NCI-H345 (cell line): Measurements from ENCODE around the gene TBC1D30.

Experiments used
- DNase-seq: peaks from one replicate; lab custom pipeline; 2025; lab: John Stamatoyannopoulos, UW

Gene TBC1D30

DNA sequence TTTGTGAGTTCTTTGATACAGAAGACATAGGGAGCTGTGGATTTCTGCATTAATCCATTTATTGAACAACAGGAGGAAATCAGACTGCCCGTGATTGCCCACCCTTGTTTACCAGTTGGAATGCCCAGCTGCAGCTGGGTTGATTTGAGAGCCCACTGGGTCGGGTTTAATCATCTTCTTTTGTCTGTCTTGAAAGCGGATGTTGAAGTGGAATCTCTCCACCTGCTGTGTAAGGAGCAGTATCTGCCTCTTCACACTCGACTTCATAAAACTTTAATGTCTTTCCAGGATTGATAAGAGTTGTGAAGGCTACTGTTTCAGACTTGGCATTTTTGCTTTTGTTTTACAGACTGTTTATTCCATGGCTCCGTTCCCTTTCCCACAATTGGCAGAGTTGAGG, 39.9 kb downstream of the TBC1D30 start:
- no peak for DNase-seq

DNA sequence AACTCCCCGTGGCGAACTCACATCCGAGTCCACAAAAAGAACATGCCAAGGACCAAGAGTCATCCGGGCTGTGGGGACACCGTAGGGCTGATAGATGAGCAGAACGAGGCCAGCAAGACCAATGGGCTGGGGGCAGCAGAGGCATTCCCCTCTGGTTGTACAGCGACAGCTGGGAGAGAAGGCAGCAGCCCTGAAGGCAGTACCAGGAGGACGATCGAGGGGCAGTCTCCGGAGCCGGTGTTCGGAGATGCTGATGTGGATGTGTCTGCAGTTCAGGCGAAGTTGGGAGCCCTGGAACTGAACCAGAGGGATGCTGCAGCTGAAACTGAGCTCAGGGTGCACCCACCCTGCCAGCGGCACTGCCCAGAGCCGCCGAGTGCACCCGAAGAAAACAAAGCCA, 50.7 kb downstream of the TBC1D30 start:
- DNase-seq: no peak

- no peak for DNase-seq
Measured at GRCh38 chr12:64876388-64877071, 52.1 kb downstream of the TBC1D30 start.

DNA sequence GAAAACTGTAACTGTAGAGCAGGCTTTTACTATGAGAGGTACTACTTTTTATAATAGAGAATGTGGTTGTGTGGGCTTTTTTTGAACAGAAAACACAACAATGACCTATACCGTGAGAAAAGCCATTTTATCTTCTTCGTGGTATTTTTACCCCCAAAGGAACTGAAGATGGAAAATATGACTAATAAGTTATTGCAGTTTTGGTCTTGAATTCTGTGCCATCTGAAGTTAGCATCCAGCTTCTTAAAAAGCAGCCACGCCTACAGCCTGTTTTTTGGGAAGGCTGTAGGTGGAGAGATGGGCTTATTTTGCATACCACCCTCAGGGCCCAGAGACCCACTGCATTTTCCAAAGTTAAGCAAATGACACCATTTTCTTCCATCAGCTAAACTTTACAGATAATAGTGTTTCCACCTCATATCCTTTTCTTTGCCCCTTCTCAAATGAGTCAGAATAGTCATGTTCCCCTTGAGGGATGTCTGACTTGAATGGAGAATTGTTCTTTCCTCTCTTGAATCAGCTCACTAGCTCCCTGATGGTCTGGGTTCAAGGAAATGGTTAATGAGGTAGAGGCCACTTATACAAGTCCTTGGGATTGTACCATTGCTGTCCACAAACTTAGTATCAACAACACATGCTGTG, 53.0 kb downstream of the TBC1D30 start:
- no peak for DNase-seq

GRCh38 chr12:64882687-64883086, 58.2 kb downstream of the TBC1D30 start:
- DNase-seq: no peak

DNA sequence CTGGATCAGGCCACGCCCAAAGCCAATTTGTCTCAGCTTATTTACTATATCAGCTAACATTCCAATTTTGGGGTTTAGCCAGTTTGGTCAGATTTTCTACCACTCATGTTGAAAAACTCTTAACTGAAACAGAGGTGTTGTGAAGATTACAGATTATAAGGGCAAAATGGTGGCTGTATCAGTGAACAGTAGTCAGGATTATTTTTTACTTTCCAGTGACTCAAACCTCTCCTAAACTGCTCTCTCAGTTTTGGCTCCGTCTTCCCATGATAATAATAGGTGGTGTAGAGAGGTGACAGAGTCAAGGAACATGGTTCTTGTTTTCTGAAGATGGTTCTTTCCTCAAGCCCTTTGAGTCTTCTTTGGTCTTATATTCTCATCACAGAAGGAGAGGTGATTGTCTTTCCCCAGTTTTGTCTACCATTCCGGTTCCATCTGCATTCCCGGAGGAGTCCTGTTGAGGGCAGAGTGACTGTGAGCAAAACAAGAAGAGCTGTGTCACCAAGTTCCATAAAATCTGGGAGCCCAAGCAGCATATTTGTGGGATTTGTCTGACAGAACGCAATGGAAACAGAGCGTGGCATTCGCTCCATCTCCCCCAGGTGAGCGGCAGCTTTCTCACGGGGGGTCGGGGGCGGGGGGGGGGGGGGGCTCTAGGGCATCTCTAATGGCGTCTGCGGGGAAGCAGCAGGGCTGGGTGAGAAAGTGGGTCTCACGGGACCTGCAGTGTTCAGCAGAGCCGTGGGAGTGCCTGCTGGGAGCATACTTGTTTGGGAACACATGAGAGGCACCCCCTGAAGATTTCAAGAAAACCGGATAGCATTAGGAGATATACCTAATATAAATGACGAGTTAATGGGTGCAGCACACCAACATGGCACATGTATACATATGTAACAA, 59.1 kb downstream of the TBC1D30 start:
- DNase-seq: peak; percentile 34

- DNase-seq: no peak
Measured at GRCh38 chr12:64884164-64884542, 59.7 kb downstream of the TBC1D30 start.

DNA sequence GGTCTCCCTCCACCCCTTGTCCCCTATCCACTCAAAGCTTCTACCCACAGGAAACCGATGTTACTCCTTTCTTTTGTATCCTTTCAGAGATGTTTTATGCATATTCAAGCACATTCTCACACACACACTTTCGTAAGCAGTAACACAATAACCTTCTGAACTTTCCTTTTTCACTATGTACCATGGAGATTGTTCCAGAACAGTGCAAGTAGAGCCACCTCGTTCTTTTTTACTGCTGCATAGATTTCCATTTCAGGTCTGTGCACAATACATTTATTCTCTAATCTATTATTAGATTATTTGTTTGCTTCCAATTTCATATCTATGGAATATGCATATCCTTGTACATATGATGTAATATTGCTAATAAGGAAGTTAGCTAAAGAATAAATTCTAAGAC, 60.3 kb downstream of the TBC1D30 start:
- DNase-seq: no peak

- DNase-seq: no peak
Measured at GRCh38 chr12:64889434-64890216, 65.2 kb downstream of the TBC1D30 start.

- DNase-seq: peak; percentile 71
Measured at GRCh38 chr12:64890873-64891468, 66.5 kb downstream of the TBC1D30 start.

- no peak for DNase-seq
Measured at GRCh38 chr12:64891629-64892028, 67.2 kb downstream of the TBC1D30 start.

GRCh38 chr12:64892561-64892960, 68.1 kb downstream of the TBC1D30 start:
- no peak for DNase-seq

GRCh38 chr12:64893961-64894360, 69.5 kb downstream of the TBC1D30 start:
- no peak for DNase-seq

DNA sequence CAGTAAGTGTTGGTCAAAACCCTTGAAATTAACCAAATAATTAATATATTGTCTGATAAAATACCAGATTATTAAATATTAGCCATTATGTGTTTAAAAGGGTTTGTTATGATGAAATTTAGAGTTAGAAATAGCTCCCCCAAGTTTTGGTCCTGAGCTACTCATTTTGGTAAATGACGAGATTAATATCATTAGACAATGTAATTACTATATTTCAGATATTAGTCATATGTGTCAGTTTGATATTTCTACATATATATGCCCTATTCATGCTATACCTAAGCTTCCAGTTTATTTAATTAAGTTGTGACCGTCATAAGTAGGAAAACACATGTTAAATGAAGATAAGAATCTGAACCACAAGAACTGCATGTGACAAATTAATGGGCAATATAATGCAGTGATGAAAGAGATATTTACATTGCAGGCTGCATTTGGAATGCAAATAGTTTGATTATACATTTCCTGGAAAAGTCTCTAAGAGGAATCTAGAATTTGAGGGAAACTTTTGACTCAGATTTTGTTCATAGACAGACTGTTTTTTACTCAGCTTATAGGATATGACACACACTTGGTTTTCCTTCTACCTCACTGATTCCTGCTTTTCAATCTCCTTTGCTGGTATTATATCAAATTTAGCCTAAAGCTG, 70.5 kb downstream of the TBC1D30 start:
- no peak for DNase-seq

DNA sequence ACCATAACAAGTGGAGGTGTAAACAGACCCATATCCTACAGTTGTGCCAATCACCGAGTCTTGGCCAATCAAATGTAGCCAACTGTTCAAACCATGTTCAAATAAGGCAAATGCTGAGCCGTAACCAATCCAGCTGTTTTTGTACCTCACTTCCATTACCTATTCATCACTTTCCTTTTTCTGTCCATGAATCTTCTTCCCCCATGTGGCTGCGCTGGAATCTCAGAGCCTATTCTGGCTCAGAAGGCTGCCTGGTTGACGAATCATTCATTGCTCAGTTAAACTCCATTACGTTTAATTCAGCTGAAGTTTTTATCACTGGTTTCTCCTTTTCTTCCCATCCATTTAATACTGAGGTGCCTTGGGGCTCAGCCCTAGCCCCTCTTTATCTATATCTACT, 71.1 kb downstream of the TBC1D30 start:
- DNase-seq: no peak

DNA sequence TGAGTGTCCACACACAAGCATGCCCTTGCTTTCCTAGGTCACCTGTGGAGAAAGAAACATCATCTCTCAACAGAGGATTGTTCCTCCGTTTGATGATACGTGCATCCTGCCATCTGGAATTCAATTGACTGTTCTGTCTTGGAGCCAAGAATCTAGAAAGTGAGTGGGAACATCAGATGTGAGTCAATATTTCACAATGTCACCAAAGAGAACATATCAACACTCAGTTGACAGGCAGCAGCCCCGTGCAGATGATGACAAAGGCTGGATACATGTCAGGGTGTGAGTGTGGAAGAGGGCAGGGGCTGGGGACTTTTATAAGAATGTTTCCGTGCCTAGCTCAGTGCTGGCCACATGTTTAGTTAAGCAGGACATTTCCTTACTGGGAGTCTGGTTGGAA, 76.1 kb downstream of the TBC1D30 start:
- no peak for DNase-seq

GRCh38 chr12:64903479-64904152, 79.2 kb downstream of the TBC1D30 start:
- DNase-seq: no peak

GRCh38 chr12:64907097-64907496, 82.7 kb downstream of the TBC1D30 start:
- DNase-seq: no peak

- DNase-seq: no peak
Measured at GRCh38 chr12:64909124-64909523, 84.7 kb downstream of the TBC1D30 start.

- no peak for DNase-seq
Measured at GRCh38 chr12:64911081-64911480, 86.6 kb downstream of the TBC1D30 start.

GRCh38 chr12:64911912-64912311, 87.5 kb downstream of the TBC1D30 start:
- DNase-seq: no peak
